Tibial artery (tissue), 4 donors: ENCODE data around the gene MT1B.

Source experiments
- DNase-seq, 2 donors: peaks; one replicate each; pipeline ENCODE4 v3.0.0-alpha.2; 2019
- H3K27ac ChIP-seq, 2 donors: fragments of 200-600 bp; sonication (generic) in 1 of 2; 1 replicate in 1 of 2; 2 replicates in 1 of 2; pipeline ENCODE4 v1.5.1; 2018 to 2019; ENCODE audit warnings: mild to moderate bottlenecking in 1 of 2
- H3K27me3 ChIP-seq, 2 donors: fragments of 200-600 bp; sonication (generic) in 1 of 2; one replicate each; pipeline versions ENCODE4 v1.5.1 to v1.6.0; 2016 to 2019
- H3K36me3 ChIP-seq, 3 donors: fragments of 200-600 bp; sonication (generic) in 2 of 3; one replicate each; pipeline ENCODE4 v1.5.1; 2016 to 2019; ENCODE audit warnings: mild to moderate bottlenecking in 2 of 3
- H3K4me1 ChIP-seq, 4 donors: fragments of 200-600 bp; sonication (generic) in 2 of 4; 1 replicate in 3 of 4; 2 replicates in 1 of 4; pipeline ENCODE4 v1.5.1; 2016 to 2019
- H3K4me3 ChIP-seq, 2 donors: fragments of 200-600 bp; sonication (generic) in 1 of 2; 1 replicate in 1 of 2; 2 replicates in 1 of 2; pipeline ENCODE4 v1.5.1; 2018 to 2019; ENCODE audit warnings: mild to moderate bottlenecking in 2 of 2
- H3K9me3 ChIP-seq, 3 donors: fragments of 200-600 bp; sonication (generic) in 1 of 3; one replicate each; pipeline ENCODE4 v1.5.1; 2016 to 2019
- intact Hi-C: fragments of 100-400 bp; cut with DNase I; formaldehyde crosslinking; loops from one replicate; pipeline ENCODE4 v1.15.0; 2023; ENCODE audit warnings: low total_unique reads
- TF ChIP-seq, protein P1 (sequence below), 2 experiments: fragments of 200-600 bp in 1 of 2; fragments of 450-650 bp in 1 of 2; IDR thresholded peaks; one replicate each; pipeline ENCODE4 v1.5.1; 2017 to 2019; ENCODE audit warnings: antibody characterized with exemption in 2 of 2, mild to moderate bottlenecking in 1 of 2, moderate library complexity in 1 of 2

The MT1B gene

DNA sequence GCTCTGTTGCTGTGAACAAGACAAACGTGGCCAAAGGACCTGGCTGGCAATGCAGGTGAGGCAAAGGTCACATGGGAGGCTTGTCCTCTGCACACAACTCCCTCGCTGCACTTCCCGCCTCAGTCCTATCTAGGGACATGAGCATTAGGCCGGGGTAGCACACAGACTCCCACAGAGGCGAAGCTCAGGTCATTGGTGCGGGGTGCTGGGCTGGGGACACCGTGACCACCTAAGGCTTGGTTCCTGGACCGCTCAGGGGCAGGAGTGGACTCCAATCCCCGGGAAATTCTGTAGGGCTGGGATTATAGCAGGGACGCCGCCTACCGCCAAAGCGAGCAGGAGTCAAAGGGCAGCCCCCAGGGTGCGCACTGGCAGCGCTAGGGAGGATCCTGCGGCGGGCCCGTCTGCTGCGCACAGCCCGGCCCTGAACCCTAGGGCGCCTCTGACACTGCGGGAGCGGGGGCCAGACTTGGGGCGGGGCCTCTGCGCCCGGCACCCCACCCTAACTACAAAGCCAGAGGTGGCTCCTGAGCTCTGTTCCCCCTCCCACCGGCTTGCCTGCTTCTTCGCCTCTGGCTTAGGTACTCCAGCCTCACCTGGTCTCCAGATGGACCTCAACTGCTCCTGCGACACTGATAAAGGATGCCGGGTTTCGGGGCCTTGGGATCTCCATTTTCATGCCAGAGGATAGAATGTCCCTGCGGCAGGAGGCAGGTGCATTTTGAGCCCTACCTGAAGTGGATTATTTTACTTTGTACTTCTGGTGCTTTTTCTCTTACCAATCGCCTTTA, 3.9 kb upstream of the MT1B start:
- Histone ChIP-seq H3K4me3 (no peak overlapping the region), H3K9me3 (no peaks in the 10 kb centered on the region), H3K36me3 (no peaks in the 10 kb centered on the region), H3K27me3 (peaks cover 0 to 21% of the 10 kb centered on the region in 2 donors), H3K4me1 (peaks cover 0 to 13% (median 8%) of the 10 kb centered on the region in 4 donors), H3K27ac (no peak overlapping the region)
- TF ChIP-seq, protein P1, sequence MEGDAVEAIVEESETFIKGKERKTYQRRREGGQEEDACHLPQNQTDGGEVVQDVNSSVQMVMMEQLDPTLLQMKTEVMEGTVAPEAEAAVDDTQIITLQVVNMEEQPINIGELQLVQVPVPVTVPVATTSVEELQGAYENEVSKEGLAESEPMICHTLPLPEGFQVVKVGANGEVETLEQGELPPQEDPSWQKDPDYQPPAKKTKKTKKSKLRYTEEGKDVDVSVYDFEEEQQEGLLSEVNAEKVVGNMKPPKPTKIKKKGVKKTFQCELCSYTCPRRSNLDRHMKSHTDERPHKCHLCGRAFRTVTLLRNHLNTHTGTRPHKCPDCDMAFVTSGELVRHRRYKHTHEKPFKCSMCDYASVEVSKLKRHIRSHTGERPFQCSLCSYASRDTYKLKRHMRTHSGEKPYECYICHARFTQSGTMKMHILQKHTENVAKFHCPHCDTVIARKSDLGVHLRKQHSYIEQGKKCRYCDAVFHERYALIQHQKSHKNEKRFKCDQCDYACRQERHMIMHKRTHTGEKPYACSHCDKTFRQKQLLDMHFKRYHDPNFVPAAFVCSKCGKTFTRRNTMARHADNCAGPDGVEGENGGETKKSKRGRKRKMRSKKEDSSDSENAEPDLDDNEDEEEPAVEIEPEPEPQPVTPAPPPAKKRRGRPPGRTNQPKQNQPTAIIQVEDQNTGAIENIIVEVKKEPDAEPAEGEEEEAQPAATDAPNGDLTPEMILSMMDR (IDR thresholded peaks at IDR 0.05) = no peak
- intact Hi-C loops = no loop called here
- DNase-seq = no peak

DNA sequence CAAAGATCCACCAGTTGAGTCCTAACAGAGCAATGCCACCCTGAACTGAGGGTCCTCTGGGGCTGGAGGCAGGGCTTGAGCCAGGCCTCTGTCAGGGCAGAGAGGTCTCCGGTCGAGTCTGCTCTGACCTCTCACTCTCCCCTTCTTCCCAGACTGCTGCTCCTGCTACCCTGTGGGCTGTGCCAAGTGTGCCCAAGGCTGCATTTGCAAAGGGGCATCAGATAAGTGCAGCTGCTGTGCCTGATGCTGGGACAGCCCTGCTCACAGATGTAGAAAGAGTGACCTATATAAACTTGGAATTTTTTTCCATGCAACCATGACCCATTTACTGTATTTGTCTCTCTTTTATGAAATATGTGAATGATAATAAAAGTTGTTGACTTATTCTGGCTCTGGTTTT, 2.4 kb upstream of the MT1B start:
- no peak for DNase-seq
- no peak overlapping the region for H3K27ac ChIP-seq
- no peaks in the 10 kb centered on the region for H3K36me3 ChIP-seq
- TF ChIP-seq, protein P1 (IDR thresholded peaks at IDR 0.05) = no peak
- no peaks in the 10 kb centered on the region for H3K9me3 ChIP-seq
- intact Hi-C loops = no loop called here
- H3K4me3 ChIP-seq = no peak overlapping the region
- no peaks in the 10 kb centered on the region for H3K4me1 ChIP-seq
- peaks cover 0 to 21% of the 10 kb centered on the region in 2 donors for H3K27me3 ChIP-seq

DNA sequence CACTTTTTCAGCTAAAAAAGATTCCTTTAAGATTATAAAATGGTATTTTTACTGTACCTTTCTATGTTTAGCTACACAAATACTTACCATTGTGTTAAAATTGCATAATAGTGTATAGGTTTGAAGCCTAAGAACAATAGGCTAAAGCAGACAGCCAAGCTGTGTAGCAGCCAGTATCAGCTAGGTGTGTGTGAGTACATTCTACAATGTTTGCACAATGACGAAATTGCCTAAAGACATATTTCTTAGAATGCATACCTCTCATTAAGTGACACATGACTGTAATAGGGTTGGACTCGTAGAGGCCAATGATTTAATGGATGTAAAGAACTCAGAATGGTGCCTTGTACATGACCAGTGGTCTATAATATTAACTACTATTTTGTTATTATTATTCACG, 1.9 kb upstream of the MT1B start:
- no peaks in the 10 kb centered on the region for H3K36me3 ChIP-seq
- TF ChIP-seq, protein P1 (IDR thresholded peaks at IDR 0.05) = no peak
- H3K4me3 ChIP-seq = no peak overlapping the region
- DNase-seq = no peak
- intact Hi-C loops = no loop called here
- no peak overlapping the region for H3K27ac ChIP-seq
- H3K4me1 ChIP-seq = no peaks in the 10 kb centered on the region
- H3K27me3 ChIP-seq = peaks cover 0 to 21% of the 10 kb centered on the region in 2 donors
- no peaks in the 10 kb centered on the region for H3K9me3 ChIP-seq

DNA sequence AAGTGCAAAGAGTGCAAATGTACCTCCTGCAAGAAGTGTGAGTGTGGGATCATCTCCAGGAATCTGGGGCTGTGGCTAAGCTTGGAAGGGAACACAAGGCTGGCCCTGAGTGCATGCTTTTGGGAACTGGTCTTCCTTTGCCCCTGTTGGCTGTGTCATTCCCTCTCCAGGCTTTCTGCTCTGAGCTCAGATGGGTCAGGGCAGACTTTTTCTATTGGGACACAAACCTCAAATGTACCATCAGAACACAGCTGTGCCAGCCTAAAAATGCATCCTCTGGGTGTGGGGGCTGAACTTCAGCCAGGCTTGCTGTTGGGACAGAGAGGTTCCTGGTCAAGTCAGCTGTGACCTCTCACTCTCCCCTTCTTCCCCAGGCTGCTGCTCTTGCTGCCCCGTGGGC, 914 bp downstream of the MT1B start:
- intact Hi-C loops = no loop called here
- no peaks in the 10 kb centered on the region for H3K9me3 ChIP-seq
- no peak overlapping the region for H3K27ac ChIP-seq
- H3K36me3 ChIP-seq = no peaks in the 10 kb centered on the region
- DNase-seq = no peak
- no peak overlapping the region for H3K4me3 ChIP-seq
- peaks cover 0 to 5% (median 2%) of the 10 kb centered on the region in 4 donors for H3K4me1 ChIP-seq
- TF ChIP-seq, protein P1 (IDR thresholded peaks at IDR 0.05) = no peak
- peaks cover 0 to 24% of the 10 kb centered on the region in 2 donors for H3K27me3 ChIP-seq

DNA sequence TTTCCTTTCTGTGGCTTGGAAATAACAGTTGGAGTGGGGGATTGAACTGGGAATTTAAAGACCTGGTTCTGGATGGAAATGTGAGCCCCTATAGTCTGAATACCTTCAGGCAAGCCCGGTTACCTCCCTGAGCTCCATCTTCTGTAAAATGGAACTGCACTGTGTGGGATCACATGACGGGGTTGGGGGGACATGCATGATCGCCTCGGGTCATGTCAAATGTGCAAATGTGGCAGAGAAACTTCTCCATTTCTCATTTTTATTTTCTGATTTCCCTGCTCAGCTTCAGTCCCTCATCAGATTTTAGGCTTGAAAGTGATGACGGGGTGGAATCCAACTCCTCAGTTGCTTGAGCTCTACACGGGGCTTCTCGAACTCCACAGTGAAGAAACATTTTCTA, 1.5 kb downstream of the MT1B start:
- H3K36me3 ChIP-seq = no peaks in the 10 kb centered on the region
- no peaks in the 10 kb centered on the region for H3K9me3 ChIP-seq
- intact Hi-C loops = no loop called here
- DNase-seq = no peak
- TF ChIP-seq, protein P1 (IDR thresholded peaks at IDR 0.05) = no peak
- H3K4me3 ChIP-seq = no peak overlapping the region
- H3K4me1 ChIP-seq = peaks cover 0 to 11% (median 5%) of the 10 kb centered on the region in 4 donors
- H3K27me3 ChIP-seq = peaks cover 0 to 23% of the 10 kb centered on the region in 2 donors
- H3K27ac ChIP-seq = no peak overlapping the region
